ENCODE measurements around the gene OR10H5. TPM values are rescaled to one million over a fixed set of nuclear protein-coding genes. Genes with fewer than 3 reads are reported as not detected.

Gene OR10H5
- total and polyA plus RNA-seq, 10 of the 15 experiments (the other 5 are each of a cell fraction or from before 2014, with no cell fraction given), result not detected

DNA sequence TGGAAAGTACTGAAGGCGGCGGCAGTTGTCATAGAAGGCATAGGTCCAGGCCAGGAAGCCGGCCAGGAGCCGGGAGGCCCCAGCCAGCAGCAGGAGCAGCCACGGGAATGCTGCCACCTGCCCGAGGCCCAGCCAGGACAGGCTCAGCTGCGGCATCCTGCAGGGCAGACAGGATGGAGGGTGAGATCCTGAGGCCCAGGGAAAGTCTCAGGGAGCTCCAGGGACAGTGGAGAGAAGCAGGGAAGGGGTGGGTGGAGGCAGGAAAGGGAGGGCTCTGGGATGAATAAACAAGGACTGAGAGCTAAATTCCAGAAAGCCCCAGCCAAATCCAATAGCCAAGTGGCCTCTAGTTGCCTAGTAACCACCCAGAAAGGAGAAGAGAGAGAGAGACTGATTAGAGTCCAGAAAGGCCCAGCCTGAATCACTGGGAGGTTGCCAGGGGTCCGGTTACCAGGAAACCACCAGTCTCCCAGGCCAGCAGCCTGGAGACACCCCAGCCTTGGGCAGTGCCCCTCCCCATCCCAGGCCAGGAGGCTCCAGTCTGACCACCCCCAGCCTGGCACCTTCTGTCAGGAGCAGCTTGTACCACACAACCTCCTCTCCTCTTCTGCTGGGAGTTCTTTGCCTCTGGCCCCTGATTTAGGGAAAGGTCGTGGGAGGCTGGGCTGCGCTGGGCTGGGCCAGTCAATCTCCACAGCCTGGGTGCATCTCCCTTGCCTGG, 7.5 kb upstream of the OR10H5 start:
- RAD21 ChIA-PET (ENCODE audit: unreplicated experiment), result no interaction called here
- Histone ChIP-seq H2AFZ (ENCODE audit: control insufficient read depth, low read depth, low read length) (no peak overlapping the region), H3K36me3 (ENCODE audit: control insufficient read depth in 2 of 2, insufficient read depth in 2 of 2, low read length in 1 of 2) (no peaks in the 10 kb centered on the region), H3K9ac (ENCODE audit: control insufficient read depth, insufficient read depth, low read length) (no peak overlapping the region), H3K4me2 (ENCODE audit: control insufficient read depth, insufficient read depth) (no peak overlapping the region), H3K9me3 (replicated peaks; ENCODE audit: control insufficient read depth, insufficient read depth, low read length) (no peaks in the 10 kb centered on the region), H3K27ac (ENCODE audit: control insufficient read depth, insufficient read depth) (no peak overlapping the region), H3K4me1 (ENCODE audit: control insufficient read depth, insufficient read depth, low read length) (no peaks in the 10 kb centered on the region), H3K4me3 (no peak overlapping the region), H4K20me1 (ENCODE audit: control insufficient read depth, insufficient read depth) (no peaks in the 10 kb centered on the region), H3K79me2 (ENCODE audit: control insufficient read depth, insufficient read depth, low read length) (no peaks in the 10 kb centered on the region), H3K27me3 (replicated peaks in 1 of 2; ENCODE audit: control insufficient read depth in 2 of 2, insufficient read depth in 2 of 2, low read length in 1 of 2) (no peaks in the 10 kb centered on the region)
- ATAC-seq (no peak), FAIRE-seq (no peak), DNase-seq (ENCODE audit: low read depth, low spot score) (no peak)
- TF ChIP-seq ZNF217 (IDR thresholded peaks at IDR 0.05) (no peak), WRNIP1 (IDR thresholded peaks at IDR 0.05; ENCODE audit: borderline replicate concordance, low read depth, low read length) (no peak), SMARCA5 (IDR thresholded peaks at IDR 0.05) (no peak), RELA (IDR thresholded peaks at IDR 0.05; ENCODE audit: borderline replicate concordance, partially characterized antibody) (no peak), RAD21 (IDR thresholded peaks at IDR 0.05; ENCODE audit: insufficient read depth, low read depth, low read length) (no peak), CBX3 (IDR thresholded peaks at IDR 0.05; ENCODE audit: borderline replicate concordance, low read depth) (no peak), NBN (IDR thresholded peaks at IDR 0.05) (no peak), BRCA1 (IDR thresholded peaks at IDR 0.05; ENCODE audit: low read depth, low read length) (no peak), POLR2AphosphoS2 (IDR thresholded peaks at IDR 0.05; ENCODE audit: low read depth, low read length) (no peak), SPI1 (IDR thresholded peaks at IDR 0.05; ENCODE audit: borderline replicate concordance, insufficient read depth, low read depth, low read length) (no peak), ZZZ3 (IDR thresholded peaks at IDR 0.05; ENCODE audit: control insufficient read depth, insufficient read length, low read depth) (no peak), NFYB (IDR thresholded peaks at IDR 0.05; ENCODE audit: insufficient read depth, low read depth, low read length) (no peak)
- TF ChIP-seq, protein P1, sequence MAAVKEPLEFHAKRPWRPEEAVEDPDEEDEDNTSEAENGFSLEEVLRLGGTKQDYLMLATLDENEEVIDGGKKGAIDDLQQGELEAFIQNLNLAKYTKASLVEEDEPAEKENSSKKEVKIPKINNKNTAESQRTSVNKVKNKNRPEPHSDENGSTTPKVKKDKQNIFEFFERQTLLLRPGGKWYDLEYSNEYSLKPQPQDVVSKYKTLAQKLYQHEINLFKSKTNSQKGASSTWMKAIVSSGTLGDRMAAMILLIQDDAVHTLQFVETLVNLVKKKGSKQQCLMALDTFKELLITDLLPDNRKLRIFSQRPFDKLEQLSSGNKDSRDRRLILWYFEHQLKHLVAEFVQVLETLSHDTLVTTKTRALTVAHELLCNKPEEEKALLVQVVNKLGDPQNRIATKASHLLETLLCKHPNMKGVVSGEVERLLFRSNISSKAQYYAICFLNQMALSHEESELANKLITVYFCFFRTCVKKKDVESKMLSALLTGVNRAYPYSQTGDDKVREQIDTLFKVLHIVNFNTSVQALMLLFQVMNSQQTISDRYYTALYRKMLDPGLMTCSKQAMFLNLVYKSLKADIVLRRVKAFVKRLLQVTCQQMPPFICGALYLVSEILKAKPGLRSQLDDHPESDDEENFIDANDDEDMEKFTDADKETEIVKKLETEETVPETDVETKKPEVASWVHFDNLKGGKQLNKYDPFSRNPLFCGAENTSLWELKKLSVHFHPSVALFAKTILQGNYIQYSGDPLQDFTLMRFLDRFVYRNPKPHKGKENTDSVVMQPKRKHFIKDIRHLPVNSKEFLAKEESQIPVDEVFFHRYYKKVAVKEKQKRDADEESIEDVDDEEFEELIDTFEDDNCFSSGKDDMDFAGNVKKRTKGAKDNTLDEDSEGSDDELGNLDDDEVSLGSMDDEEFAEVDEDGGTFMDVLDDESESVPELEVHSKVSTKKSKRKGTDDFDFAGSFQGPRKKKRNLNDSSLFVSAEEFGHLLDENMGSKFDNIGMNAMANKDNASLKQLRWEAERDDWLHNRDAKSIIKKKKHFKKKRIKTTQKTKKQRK (IDR thresholded peaks at IDR 0.05; ENCODE audit: low read depth, low read length), result no peak
- SMC1A ChIA-PET (ENCODE audit: uncharacterized antibody, unreplicated experiment), result no interaction called here
- CTCF ChIA-PET, result no interaction called here
- WGBS (ENCODE audit: insufficient coverage, insufficient replicate concordance, low lambda C conversion rate, missing lambda C conversion rate), result 20% methylated on average over 10 of the region's 10 CpGs
- in situ Hi-C loops (cut with MboI), result loop anchor here (5.0 kb wide), 1 partner anchor 108 kb away; the partner anchor contains the start of gene CYP4F12
- intact Hi-C loops (cut with micrococcal nuclease; ENCODE audit: unreplicated experiment), result loop anchor here (5.0 kb wide), 1 partner anchor 103 kb away; no protein-coding TSS in a partner anchor
- BruUV-seq (replicated peaks), result no TSS peak
- POLR2A ChIA-PET, result no interaction called here
